Dendritic cell treated with granulocyte-macrophage colony-stimulating factor and Interleukin-4, amounts not matched to agents 40 ng/mL and 50 ng/mL, for 4 days (primary cell): ENCODE results near the gene CTNNA3.

ENCODE experiments used
- H3K27ac Mint-ChIP-seq: one replicate; pipeline ENCODE4 v1.8.0; 2022; ENCODE audit warnings: mild to moderate bottlenecking, mixed read lengths
- H3K27me3 Mint-ChIP-seq: one replicate; pipeline ENCODE4 v1.8.0; 2022; ENCODE audit warnings: mild to moderate bottlenecking, mixed read lengths
- H3K36me3 Mint-ChIP-seq: one replicate; pipeline ENCODE4 v1.8.0; 2022; ENCODE audit warnings: low read depth, mixed read lengths
- H3K4me1 Mint-ChIP-seq: one replicate; pipeline ENCODE4 v1.8.0; 2022; ENCODE audit warnings: low read depth, mixed read lengths
- H3K4me3 Mint-ChIP-seq: one replicate; pipeline ENCODE4 v1.8.0; 2022; ENCODE audit warnings: mild to moderate bottlenecking, moderate library complexity, mixed read lengths
- H3K9me3 Mint-ChIP-seq: one replicate; pipeline ENCODE4 v1.8.0; 2022; ENCODE audit warnings: mixed read lengths
- intact Hi-C: fragments of 100-400 bp; cut with micrococcal nuclease; formaldehyde crosslinking; loops from one replicate; pipeline ENCODE4 v1.15.0; 2022

Gene CTNNA3

GRCh38 chr10:67385089-67385488 lies 310.9 kb downstream of the CTNNA3 start:
- H3K4me1 Mint-ChIP-seq: peaks cover 5% of the 10 kb centered on the region
- no peak overlapping the region for H3K4me3 Mint-ChIP-seq
- intact Hi-C loops: no loop called here
- no peaks in the 10 kb centered on the region for H3K36me3 Mint-ChIP-seq
- no peak overlapping the region for H3K27ac Mint-ChIP-seq
- H3K27me3 Mint-ChIP-seq: peaks cover 7% of the 10 kb centered on the region
- H3K9me3 Mint-ChIP-seq: no peaks in the 10 kb centered on the region

- Mint-ChIP-seq H3K4me3 (no peak overlapping the region), H3K27ac (no peak overlapping the region), H3K36me3 (no peaks in the 10 kb centered on the region), H3K27me3 (no peaks in the 10 kb centered on the region), H3K4me1 (no peaks in the 10 kb centered on the region), H3K9me3 (peaks cover 26% of the 10 kb centered on the region)
- intact Hi-C loops: no loop called here
Observed at GRCh38 chr10:67331121-67331910, 364.7 kb downstream of the CTNNA3 start.

- Mint-ChIP-seq H3K27me3 (no peaks in the 10 kb centered on the region), H3K27ac (no peak overlapping the region), H3K36me3 (no peaks in the 10 kb centered on the region), H3K4me3 (no peak overlapping the region), H3K4me1 (no peaks in the 10 kb centered on the region), H3K9me3 (peaks cover 59% of the 10 kb centered on the region)
- intact Hi-C loops: no loop called here
Observed at GRCh38 chr10:67327626-67328535, 368.1 kb downstream of the CTNNA3 start.

- no peak overlapping the region for H3K27ac Mint-ChIP-seq
- H3K4me3 Mint-ChIP-seq: no peak overlapping the region
- peaks cover 20% of the 10 kb centered on the region for H3K9me3 Mint-ChIP-seq
- H3K4me1 Mint-ChIP-seq: no peaks in the 10 kb centered on the region
- no peaks in the 10 kb centered on the region for H3K36me3 Mint-ChIP-seq
- intact Hi-C loops: no loop called here
- H3K27me3 Mint-ChIP-seq: no peaks in the 10 kb centered on the region
Observed at GRCh38 chr10:67319976-67320375, 376.0 kb downstream of the CTNNA3 start.

GRCh38 chr10:67308912-67309311 lies 387.1 kb downstream of the CTNNA3 start:
- intact Hi-C loops: no loop called here
- Mint-ChIP-seq H3K9me3 (no peaks in the 10 kb centered on the region), H3K4me3 (no peak overlapping the region), H3K27me3 (no peaks in the 10 kb centered on the region), H3K4me1 (no peaks in the 10 kb centered on the region), H3K36me3 (no peaks in the 10 kb centered on the region), H3K27ac (no peak overlapping the region)

GRCh38 chr10:67306588-67307205 lies 389.3 kb downstream of the CTNNA3 start:
- Mint-ChIP-seq H3K9me3 (no peaks in the 10 kb centered on the region), H3K36me3 (no peaks in the 10 kb centered on the region), H3K4me3 (no peak overlapping the region), H3K27ac (no peak overlapping the region), H3K4me1 (no peaks in the 10 kb centered on the region), H3K27me3 (no peaks in the 10 kb centered on the region)
- intact Hi-C loops: no loop called here

- H3K27me3 Mint-ChIP-seq: no peaks in the 10 kb centered on the region
- no peak overlapping the region for H3K4me3 Mint-ChIP-seq
- no peaks in the 10 kb centered on the region for H3K9me3 Mint-ChIP-seq
- H3K27ac Mint-ChIP-seq: no peak overlapping the region
- no peaks in the 10 kb centered on the region for H3K36me3 Mint-ChIP-seq
- H3K4me1 Mint-ChIP-seq: no peaks in the 10 kb centered on the region
- intact Hi-C loops: no loop called here
Observed at GRCh38 chr10:67302701-67303100, 393.3 kb downstream of the CTNNA3 start.

- no peaks in the 10 kb centered on the region for H3K27me3 Mint-ChIP-seq
- H3K4me3 Mint-ChIP-seq: no peak overlapping the region
Observed at GRCh38 chr10:67299761-67300160, 396.2 kb downstream of the CTNNA3 start.

GRCh38 chr10:67297637-67298181 lies 398.3 kb downstream of the CTNNA3 start:
- Mint-ChIP-seq H3K36me3 (no peaks in the 10 kb centered on the region), H3K4me3 (no peak overlapping the region), H3K27ac (no peak overlapping the region), H3K4me1 (no peaks in the 10 kb centered on the region), H3K9me3 (no peaks in the 10 kb centered on the region), H3K27me3 (no peaks in the 10 kb centered on the region)
- intact Hi-C loops: no loop called here

More at GRCh38 chr10:67299761-67300160, 396.2 kb downstream of the CTNNA3 start:
- no peaks in the 10 kb centered on the region for H3K36me3 Mint-ChIP-seq
- no peak overlapping the region for H3K27ac Mint-ChIP-seq
- H3K4me1 Mint-ChIP-seq: no peaks in the 10 kb centered on the region
- H3K9me3 Mint-ChIP-seq: no peaks in the 10 kb centered on the region
- intact Hi-C loops: no loop called here

GRCh38 chr10:67296926-67297325 lies 399.1 kb downstream of the CTNNA3 start:
- Mint-ChIP-seq H3K27me3 (no peaks in the 10 kb centered on the region), H3K4me1 (no peaks in the 10 kb centered on the region), H3K36me3 (no peaks in the 10 kb centered on the region), H3K9me3 (no peaks in the 10 kb centered on the region), H3K4me3 (no peak overlapping the region), H3K27ac (no peak overlapping the region)
- intact Hi-C loops: no loop called here

GRCh38 chr10:67288688-67289410 lies 407.1 kb downstream of the CTNNA3 start:
- no peaks in the 10 kb centered on the region for H3K27me3 Mint-ChIP-seq
- no peak overlapping the region for H3K27ac Mint-ChIP-seq
- H3K4me1 Mint-ChIP-seq: no peaks in the 10 kb centered on the region
- H3K9me3 Mint-ChIP-seq: no peaks in the 10 kb centered on the region
- intact Hi-C loops: no loop called here
- H3K4me3 Mint-ChIP-seq: no peak overlapping the region
- no peaks in the 10 kb centered on the region for H3K36me3 Mint-ChIP-seq

- H3K36me3 Mint-ChIP-seq: no peaks in the 10 kb centered on the region
- no peak overlapping the region for H3K4me3 Mint-ChIP-seq
- no peaks in the 10 kb centered on the region for H3K9me3 Mint-ChIP-seq
- intact Hi-C loops: no loop called here
- no peak overlapping the region for H3K27ac Mint-ChIP-seq
- H3K27me3 Mint-ChIP-seq: no peaks in the 10 kb centered on the region
- H3K4me1 Mint-ChIP-seq: no peaks in the 10 kb centered on the region
Observed at GRCh38 chr10:67284589-67284988, 411.4 kb downstream of the CTNNA3 start.

GRCh38 chr10:67282871-67283270 lies 413.1 kb downstream of the CTNNA3 start:
- no peak overlapping the region for H3K27ac Mint-ChIP-seq
- no peaks in the 10 kb centered on the region for H3K9me3 Mint-ChIP-seq
- no peaks in the 10 kb centered on the region for H3K36me3 Mint-ChIP-seq
- H3K4me1 Mint-ChIP-seq: no peaks in the 10 kb centered on the region
- intact Hi-C loops: no loop called here
- H3K4me3 Mint-ChIP-seq: no peak overlapping the region
- H3K27me3 Mint-ChIP-seq: no peaks in the 10 kb centered on the region
